Omental fat pad (tissue), 4 donors: Measurements from ENCODE around the gene GPHN. TPM values are rescaled to one million over a fixed set of nuclear protein-coding genes. Genes with fewer than 3 reads are reported as not detected.

Experiments
- ATAC-seq: fragments of 150-250 bp; one replicate; pipeline ENCODE4 v1.9.1; 2016; ENCODE audit warnings: mild to moderate bottlenecking, moderate library complexity; ENCODE audit not compliant: low FRiP score
- DNase-seq: peaks from one replicate; pipeline ENCODE4 v3.0.0-alpha.2; 2019; ENCODE audit warnings: low spot score
- CTCF ChIP-seq, 3 donors: fragments of 450-650 bp; IDR thresholded peaks; one replicate each; pipeline ENCODE4 v1.5.1; 2016 to 2017; ENCODE audit warnings: antibody characterized with exemption in 3 of 3, mild to moderate bottlenecking in 3 of 3, moderate library complexity in 2 of 3
- total RNA-seq, 4 donors: library from RNA; depleted of rRNA; stranded (reverse); fragments of >200 nt; gene quantifications; one replicate each; pipeline ENCODE4 v1.1.0, GENCODE V29; 2016

GPHN gene
- total RNA-seq, 4 donors from 2014 or later: 8.0 to 27.6 (median 18.7) TPM

DNA sequence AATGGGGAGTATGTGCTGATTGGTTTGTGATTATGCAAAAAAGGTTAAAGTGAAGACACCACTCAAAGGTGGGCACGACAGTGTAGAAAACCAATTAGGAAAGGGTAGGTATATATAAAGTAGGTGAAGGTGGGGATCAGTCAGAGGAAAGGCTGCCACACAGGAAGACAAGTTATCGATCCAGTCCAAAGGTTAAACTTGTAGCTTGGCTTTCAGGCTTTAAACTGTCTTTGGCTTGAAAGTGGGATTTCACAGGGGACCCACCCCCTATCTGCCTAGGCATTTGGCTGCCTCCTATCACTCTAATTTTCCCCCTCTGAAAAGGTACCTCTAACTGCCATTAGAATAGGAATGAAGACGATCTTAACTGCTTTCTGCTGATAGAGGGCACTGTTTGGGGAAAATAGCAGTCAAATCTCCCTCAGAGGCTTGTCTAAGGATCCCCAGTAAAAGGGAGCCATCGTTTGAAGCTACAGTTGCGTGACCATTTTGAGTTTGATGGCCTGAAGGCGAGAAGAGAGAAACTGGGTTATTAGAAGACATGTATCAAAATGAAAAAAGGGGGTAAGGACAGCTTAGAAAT, 250.2 kb downstream of the GPHN start:
- no peak for ATAC-seq
- no peak for DNase-seq
- no peak for TF ChIP-seq CTCF (IDR thresholded peaks at IDR 0.05)

- no peak for ATAC-seq
- TF ChIP-seq CTCF (IDR thresholded peaks at IDR 0.05): no peak
Measured at GRCh38 chr14:66772146-66772545, 264.2 kb downstream of the GPHN start.

GRCh38 chr14:66782853-66783252, 274.9 kb downstream of the GPHN start:
- DNase-seq (no peak), ATAC-seq (no peak)
- TF ChIP-seq CTCF (IDR thresholded peaks at IDR 0.05): no peak

More at GRCh38 chr14:66772146-66772545, 264.2 kb downstream of the GPHN start:
- DNase-seq: no peak

- no peak for TF ChIP-seq CTCF (IDR thresholded peaks at IDR 0.05)
- no peak for ATAC-seq
Measured at GRCh38 chr14:66790101-66790500, 282.2 kb downstream of the GPHN start.

DNA sequence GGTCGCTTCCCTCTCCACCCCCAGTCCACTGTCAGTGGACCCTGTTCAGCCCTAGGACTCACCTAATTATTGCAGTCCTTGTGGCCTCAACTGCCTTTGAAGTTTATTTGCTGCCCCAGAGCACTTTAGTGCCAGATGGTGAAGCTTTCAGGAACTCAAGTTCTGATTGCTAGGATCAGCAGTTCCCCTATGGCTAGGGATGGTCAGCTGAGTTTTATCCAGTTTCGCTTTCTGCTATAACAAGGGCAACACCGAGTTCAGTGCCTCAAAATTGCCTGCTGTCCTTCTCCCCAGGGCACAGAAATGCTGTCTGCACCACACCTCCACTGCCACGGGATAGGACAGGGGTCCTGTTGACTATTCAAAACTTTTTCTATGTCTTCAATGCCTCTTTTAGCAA, 295.0 kb downstream of the GPHN start:
- ATAC-seq: no peak
- no peak for DNase-seq
- TF ChIP-seq CTCF (IDR thresholded peaks at IDR 0.05): no peak

More at GRCh38 chr14:66790101-66790500, 282.2 kb downstream of the GPHN start:
- no peak for DNase-seq

- TF ChIP-seq CTCF (IDR thresholded peaks at IDR 0.05): no peak
- no peak for ATAC-seq
- DNase-seq: no peak
Measured at GRCh38 chr14:66804141-66804540, 296.2 kb downstream of the GPHN start.

- ATAC-seq (no peak), DNase-seq (no peak)
- TF ChIP-seq CTCF (IDR thresholded peaks at IDR 0.05): no peak
Measured at GRCh38 chr14:66813636-66814035, 305.7 kb downstream of the GPHN start.
